GM21367 (cell line): ENCODE measurements around the gene TNNT3.

Source experiments
- ATAC-seq: cut with Tn5 transposase; IDR thresholded peaks from one replicate; pipeline ENCODE4 v1.9.1; 2021; ENCODE audit not compliant: unreplicated experiment

Gene TNNT3

GRCh38 chr11:1894759-1895158 lies 24.7 kb upstream of the TNNT3 start:
- no peak for ATAC-seq

GRCh38 chr11:1896468-1896867 lies 23.0 kb upstream of the TNNT3 start:
- no peak for ATAC-seq

DNA sequence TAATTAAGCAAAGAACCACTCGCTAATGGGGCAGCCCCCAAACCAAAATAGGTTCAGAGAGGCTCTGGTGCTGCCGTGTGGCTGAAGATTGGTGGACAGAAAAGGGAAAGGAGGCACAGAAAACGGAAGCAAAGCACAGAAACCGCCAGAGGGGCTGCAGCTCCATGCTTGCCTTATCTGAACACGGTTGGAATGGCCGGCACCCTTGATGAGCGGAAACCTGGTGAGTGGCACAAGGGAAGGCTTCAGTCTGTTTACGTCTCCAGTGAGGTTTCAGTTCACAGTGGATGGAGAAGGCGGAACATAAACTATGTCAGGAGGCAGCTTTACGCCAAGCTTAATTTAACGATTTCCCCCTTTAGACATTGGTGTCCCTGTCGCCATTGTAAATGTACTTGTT lies 22.6 kb upstream of the TNNT3 start:
- no peak for ATAC-seq

DNA sequence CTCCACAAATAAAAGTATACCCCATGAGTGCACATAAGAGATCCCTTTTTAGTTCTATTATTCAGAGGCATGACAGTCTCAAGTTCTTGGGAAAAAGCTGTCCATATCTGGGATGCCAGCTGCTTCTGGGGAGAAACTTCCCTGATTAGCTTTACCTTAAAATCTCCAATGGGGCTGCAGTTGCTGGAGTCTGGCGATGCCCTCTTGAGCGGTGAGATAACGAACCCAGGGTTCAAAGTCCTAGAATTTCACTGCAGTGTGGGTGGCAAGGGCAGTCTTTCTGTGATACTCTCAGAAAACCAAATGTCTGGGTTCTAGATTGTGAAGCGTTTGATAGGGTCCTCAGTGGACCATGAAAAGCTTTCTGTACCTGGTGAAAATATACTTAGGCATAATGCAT lies 20.4 kb upstream of the TNNT3 start:
- ATAC-seq, result no peak

GRCh38 chr11:1899686-1900085 lies 19.8 kb upstream of the TNNT3 start:
- no peak for ATAC-seq

DNA sequence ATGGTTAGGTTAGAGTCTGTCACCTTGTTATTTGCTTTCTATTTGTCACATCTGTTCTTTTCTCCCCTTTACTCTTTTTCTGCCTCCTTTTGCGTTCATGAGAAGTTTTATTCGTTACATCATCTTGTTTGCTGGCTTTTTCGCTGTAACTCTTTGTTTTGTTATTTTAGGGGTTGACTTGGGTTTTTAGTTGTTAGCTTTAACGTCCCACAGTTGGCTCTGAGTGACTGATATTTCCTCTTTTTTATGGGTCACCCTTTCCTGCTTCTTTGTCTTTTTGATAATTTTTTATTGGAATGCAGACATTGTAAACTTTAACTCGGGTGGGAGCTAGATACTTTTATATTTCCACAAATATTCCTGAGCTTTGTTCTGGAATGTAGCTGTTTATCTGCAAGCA lies 13.3 kb upstream of the TNNT3 start:
- no peak for ATAC-seq

DNA sequence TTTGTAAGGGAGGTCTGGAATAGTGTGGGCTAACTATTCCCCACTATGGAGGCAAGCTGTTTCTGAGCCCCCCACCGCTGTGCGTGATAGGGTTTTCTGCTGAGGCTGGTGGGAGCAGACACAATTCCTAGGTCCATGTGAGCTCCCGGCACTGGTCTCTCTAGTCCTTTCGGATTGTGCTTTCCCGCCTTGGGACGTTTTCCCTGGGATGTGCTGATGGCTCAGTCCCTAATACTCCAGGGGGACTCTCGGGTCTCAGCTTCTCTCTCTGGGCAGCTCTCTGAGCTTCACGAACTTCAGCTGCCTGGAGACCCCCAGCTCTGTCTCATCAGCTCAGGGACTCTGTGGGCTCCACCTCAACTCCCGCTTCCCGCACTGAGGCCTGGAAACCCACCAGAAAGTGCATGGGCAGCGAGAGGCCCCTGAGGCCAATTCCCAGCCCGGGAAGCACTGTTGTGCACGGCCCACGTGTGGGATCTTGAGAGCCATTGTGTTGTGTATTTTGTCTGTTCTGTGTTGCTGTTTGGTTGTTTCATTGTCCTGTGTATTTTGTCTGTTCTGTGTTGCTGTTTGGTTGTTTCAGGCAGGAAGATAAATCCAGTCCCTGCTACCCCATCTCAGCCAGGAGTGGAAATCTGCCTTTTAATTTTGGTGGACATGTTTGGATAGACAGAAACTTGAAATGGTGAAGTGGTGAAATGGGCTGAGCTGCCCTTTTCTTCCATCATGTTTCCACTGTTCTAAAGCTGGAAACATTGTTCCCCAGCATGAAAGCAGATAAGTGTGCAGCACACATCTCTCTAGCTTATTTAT lies 12.7 kb upstream of the TNNT3 start:
- ATAC-seq, result no peak

DNA sequence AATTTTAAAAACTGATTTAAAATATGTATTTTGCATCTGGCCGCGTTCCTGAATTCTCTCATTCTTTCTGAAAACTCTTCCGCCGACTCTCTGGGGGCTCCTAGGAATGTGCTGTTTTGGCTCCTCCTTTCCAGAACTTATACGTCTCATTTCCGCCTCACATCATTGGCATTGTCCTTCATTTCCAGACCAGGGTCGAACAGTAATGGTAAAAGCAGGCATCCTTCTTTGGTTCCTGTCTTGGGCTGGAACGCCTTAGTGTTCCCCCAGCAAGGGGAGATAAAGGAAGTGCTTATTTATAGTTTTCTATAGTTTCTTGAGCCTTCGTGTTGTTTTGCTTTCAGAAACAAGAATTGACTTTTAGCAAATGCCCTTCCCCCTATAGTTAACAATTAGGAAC lies 10.9 kb upstream of the TNNT3 start:
- ATAC-seq, result no peak

- ATAC-seq, result no peak
Measured at GRCh38 chr11:1909524-1909923, 10.0 kb upstream of the TNNT3 start.

DNA sequence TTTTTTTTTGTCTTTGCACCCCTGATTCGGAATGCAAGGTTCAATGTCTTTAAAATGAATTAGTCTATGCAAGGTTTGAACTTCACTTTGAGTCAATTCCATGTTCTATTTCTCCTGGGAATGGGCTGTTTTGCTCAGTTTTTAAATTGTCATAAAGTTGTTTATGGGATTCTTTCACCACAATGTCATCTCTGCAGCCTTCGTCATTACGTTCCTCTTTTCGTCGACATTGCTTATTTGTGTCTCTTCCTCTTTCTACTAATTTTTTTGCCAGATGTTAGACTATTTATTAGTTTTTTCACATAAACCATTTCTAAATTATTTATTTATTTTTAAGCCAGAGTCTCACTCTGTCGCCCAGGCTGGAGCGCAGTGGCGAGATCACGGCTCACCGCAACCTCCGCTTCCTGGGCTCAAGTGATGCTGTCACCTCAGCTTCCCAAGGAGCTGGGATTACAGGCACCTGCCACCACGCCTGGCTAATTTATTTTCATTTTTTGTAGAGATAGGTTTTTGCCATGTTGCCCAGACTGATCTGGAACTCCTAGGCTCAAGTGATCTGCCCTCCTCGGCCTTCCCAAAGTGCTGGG lies 7.1 kb upstream of the TNNT3 start:
- ATAC-seq, result no peak

- no peak for ATAC-seq
Measured at GRCh38 chr11:1913271-1914060, 6.0 kb upstream of the TNNT3 start.

DNA sequence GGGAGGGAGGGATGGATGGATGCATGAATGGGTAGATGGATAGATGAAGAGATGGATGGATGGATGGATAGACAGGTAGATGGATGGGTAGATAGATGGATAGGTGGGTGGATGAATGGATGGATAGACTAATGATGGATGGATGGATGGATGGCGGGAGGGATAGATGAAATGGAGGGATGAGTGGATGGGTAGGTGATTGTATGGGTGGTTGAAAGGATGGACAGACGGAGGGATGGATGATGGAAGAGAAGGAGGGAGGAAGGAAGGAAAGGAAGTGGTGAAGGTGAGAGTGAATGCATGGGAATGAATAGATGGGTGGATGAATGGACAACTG lies 3.7 kb upstream of the TNNT3 start:
- no peak for ATAC-seq

DNA sequence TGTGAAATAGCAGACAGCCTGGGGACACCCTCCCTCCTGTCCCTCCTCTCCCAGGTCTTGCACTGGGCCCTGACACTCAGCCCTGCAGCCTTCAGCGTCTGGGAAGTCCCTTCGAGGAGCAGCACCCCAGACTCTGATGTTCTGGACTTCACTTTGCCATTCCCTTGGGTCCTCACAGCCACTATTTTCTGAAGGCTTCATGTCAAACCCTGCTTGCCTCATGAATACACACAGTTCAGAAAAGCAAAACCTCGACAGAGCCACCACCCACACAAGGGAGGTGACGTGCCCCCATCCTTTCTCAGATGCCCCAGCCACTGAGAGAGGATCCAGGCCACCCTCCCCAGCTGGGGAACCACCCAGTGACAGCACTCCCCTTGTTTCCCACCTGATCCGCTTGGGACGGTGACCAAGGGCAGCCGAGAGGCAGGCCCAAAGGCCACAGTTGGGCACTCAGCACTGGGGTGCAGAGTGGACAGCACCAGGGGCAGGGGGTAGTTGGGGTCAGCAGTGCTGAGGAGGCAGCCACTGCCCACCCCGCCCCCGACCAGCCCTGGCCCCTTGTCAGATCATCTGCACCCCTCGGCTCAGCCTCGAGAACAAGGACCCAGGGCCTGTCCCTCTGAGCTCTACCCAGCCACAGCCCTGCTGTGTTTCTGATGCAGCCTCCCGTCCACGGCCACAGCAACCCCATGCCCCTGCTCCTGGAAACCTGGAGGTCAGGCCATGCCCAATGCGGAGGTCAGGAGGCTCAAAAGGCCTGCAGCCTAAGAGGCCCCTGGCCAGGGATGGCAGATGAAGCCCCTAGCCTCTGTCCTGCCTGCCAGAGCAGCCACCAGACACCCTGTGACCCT lies 3.1 kb upstream of the TNNT3 start:
- ATAC-seq, result no peak

DNA sequence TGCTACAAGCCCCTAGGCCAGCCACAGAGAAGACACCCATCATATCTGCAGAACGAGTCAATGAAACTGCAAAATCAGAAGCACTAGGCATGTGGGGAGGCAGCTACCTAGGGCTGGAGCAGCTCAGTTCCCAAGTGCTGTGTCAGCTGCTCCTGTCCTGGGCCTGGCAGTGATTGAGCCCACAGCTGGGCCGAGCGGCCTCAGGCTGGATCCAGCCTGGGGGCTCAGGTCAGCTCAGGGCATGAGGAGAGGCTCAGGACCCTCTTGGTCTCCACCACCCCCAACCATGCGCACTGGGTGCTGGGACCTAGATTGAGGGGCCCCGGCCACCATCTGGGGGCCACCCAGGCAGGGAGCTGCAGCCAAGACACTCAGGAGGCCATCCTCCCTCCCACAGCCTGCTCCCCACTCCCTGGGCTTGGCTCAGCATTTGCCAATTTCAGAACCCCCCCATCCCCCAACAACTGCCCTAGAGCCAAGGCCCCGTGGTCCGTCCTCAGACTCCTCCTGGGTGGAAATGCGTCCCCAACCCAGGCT lies 2.4 kb upstream of the TNNT3 start:
- no peak for ATAC-seq

DNA sequence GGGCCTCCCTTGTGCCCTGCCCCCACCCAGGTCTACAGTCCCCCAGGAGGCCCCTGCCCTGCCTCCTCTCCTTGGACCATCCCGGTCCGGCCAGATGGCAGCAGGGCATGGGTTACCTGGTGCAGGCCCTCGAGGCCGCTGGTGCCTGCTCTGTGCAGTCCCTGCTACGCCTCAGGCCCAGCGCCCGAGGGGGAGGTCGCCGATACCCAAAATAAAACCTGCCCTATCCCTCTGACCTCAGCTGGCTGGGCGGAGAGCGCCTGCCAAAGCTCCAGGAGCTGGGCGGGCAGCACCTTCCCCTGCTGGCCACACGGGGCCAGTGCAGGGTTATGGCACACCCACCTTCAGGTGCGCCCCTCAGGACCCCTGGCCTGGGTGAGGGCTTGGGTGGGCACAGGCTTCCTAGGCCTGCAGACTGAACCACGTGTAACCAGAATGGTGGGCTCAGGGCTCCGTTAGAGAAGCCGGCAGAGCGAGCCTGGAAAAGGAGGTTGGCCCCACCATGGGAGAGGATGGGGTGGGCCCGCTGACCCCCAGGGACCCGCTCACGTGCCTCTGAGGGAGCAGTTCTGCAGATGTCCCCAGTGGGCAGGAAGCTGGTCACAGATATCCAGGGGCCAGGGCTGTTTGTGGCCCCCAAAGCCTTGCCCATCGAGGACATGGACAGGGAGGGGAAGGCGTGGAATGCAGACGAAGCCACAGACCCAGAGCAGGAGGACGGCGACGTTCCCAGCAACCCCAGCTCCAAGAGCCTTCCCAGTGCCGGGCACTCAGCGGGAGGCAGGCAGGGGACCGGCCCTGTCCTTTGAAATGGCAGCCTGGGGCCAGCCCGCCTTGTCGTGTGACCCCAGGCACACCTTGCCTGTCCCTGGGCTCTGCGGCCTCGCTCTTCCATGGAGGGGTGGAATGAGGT lies 1.7 kb upstream of the TNNT3 start:
- ATAC-seq, result no peak

DNA sequence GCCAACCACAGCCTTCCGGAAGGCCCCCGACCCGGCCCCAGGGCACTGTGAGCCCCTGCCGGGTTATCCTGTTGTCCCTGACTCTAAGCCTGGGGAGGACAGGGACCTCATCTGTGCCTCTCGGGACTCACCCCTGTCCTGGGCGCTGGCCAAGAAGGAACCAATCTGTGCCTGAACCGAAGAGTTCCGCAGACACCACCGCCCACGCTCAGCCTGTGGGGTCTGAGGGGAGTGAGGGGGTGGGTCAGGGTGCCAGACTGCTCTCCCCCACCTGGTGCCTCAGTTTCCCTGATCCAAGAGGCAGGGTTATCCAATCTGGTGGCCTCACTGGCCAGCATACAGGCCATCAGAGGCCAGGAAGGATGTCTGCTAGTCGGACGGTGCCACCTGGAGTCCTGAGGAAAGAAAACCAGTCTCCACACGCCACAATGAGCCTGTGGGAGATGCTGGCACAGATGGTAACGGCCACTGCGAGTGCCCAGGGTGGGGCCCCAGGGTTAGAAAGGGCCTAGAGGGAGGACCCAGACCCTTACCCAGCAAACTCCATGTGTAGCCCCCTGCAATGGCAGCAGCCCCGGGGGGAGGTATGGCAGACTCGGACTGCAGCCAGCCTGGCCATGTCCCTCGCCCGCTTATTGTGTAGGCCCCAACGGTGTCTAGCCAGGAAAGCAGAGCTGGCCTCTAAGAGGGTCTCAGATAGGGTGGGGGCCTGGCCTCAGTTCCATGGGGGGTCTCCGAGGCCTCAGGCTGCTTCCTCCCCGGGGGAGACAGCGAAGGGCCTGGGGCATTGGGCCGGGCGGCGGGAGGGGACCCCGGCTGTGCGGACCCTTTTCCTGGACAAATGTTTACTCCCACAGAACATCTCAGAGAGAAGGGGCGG lies 827 bp upstream of the TNNT3 start:
- no peak for ATAC-seq

GRCh38 chr11:1920128-1920908 lies 815 bp downstream of the TNNT3 start:
- no peak for ATAC-seq

GRCh38 chr11:1920909-1921573 lies 1.5 kb downstream of the TNNT3 start:
- no peak for ATAC-seq
